ENCODE results near the gene H2AZ2.
A peak's percentile ranks its signal among the peaks of the same experiment; 100 is the strongest.
"Not testable (repeated sequence)": the region's sequence is repeated elsewhere in the genome, so short reads cannot be mapped to it uniquely, and the experiment has no call there.

The H2AZ2 gene

GRCh38 chr7:44811093-44811492 is 36.8 kb downstream of the H2AZ2 start:
- DNase-seq: no peak

- DNase-seq: no peak
These were observed 38.9 kb downstream of the H2AZ2 start for GRCh38 chr7:44808914-44809393.

GRCh38 chr7:44805950-44806349 is 41.9 kb downstream of the H2AZ2 start:
- no peak for DNase-seq

- not testable (repeated sequence) for DNase-seq
These were observed 43.9 kb downstream of the H2AZ2 start for GRCh38 chr7:44803828-44804519.

- DNase-seq: no peak
These were observed 45.4 kb downstream of the H2AZ2 start for GRCh38 chr7:44802418-44803025.

- DNase-seq: no peak
These were observed 46.0 kb downstream of the H2AZ2 start for GRCh38 chr7:44801890-44802289.

- no peak for DNase-seq
These were observed 47.9 kb downstream of the H2AZ2 start for GRCh38 chr7:44799939-44800338.

GRCh38 chr7:44798649-44799305 is 49.1 kb downstream of the H2AZ2 start:
- no peak for DNase-seq

- peak; percentile 84 for DNase-seq
These were observed 50.3 kb downstream of the H2AZ2 start for GRCh38 chr7:44797329-44798258.

GRCh38 chr7:44796504-44797328 is 51.2 kb downstream of the H2AZ2 start, which contains the start of gene PPIA:
Gene PPIA (plus strand): TSS chr7:44796681. CDS start chr7:44796725, 44 bp downstream.
- DNase-seq: peak; percentile 98

GRCh38 chr7:44796034-44796503 is 51.8 kb downstream of the H2AZ2 start:
- DNase-seq: no peak

GRCh38 chr7:44794331-44794730 is 53.6 kb downstream of the H2AZ2 start:
- DNase-seq: no peak

GRCh38 chr7:44793919-44794318 is 54.0 kb downstream of the H2AZ2 start:
- no peak for DNase-seq

- DNase-seq: no peak
These were observed 56.3 kb downstream of the H2AZ2 start for GRCh38 chr7:44791278-44792219.

- DNase-seq: no peak
These were observed 57.9 kb downstream of the H2AZ2 start for GRCh38 chr7:44789990-44790389.

- DNase-seq: no peak
These were observed 60.1 kb downstream of the H2AZ2 start for GRCh38 chr7:44787762-44788161.

GRCh38 chr7:44787041-44787440 is 60.8 kb downstream of the H2AZ2 start:
- no peak for DNase-seq

- not testable (repeated sequence) for DNase-seq
These were observed 62.7 kb downstream of the H2AZ2 start for GRCh38 chr7:44785218-44785617.

- DNase-seq: no peak
These were observed 63.5 kb downstream of the H2AZ2 start for GRCh38 chr7:44784364-44784763.

- no peak for DNase-seq
These were observed 64.5 kb downstream of the H2AZ2 start for GRCh38 chr7:44783407-44783806.
